Keratinocyte (primary cell): ENCODE data around the gene KDM1B. TPM values are rescaled to one million over a fixed set of nuclear protein-coding genes. Genes with fewer than 3 reads are reported as not detected.
"Not testable (repeated sequence)": the region's sequence is repeated elsewhere in the genome, so short reads cannot be mapped to it uniquely, and the experiment has no call there.

ENCODE experiments used
- DNase-seq: peaks from one replicate; pipeline ENCODE4 v3.0.0-alpha.2; 2011; ENCODE audit warnings: low read depth, missing footprints, low spot score
- FAIRE-seq: peaks from 2 replicates; lab custom pipeline; 2011; peaks lifted over from hg19 to GRCh38; lab: Jason Lieb, UNC
- H2AFZ ChIP-seq: 2 replicates; pipeline ENCODE4 v1.6.0; 2012; ENCODE audit warnings: low read length, control low read depth, inconsistent platforms; ENCODE audit not compliant: control insufficient read depth
- H3K27ac ChIP-seq: 2 replicates; pipeline ENCODE4 v1.5.1; 2011; ENCODE audit warnings: low read length; ENCODE audit not compliant: control insufficient read depth, insufficient read depth
- H3K27me3 ChIP-seq: 3 replicates; pipeline ENCODE4 v1.6.0; 2011; ENCODE audit warnings: low read length; ENCODE audit not compliant: control insufficient read depth, insufficient read depth; ENCODE audit errors: extremely low read depth
- H3K36me3 ChIP-seq, 2 experiments: 2 replicates in 1 of 2; 3 replicates in 1 of 2; pipeline ENCODE4 v1.5.1; 2011; ENCODE audit warnings: low read length in 2 of 2, mild to moderate bottlenecking in 1 of 2; ENCODE audit not compliant: control insufficient read depth in 2 of 2, insufficient read depth in 2 of 2; ENCODE audit errors: extremely low read depth in 1 of 2
- H3K4me1 ChIP-seq: 3 replicates; pipeline ENCODE4 v1.5.1; 2011; ENCODE audit warnings: low read length; ENCODE audit not compliant: control insufficient read depth, insufficient read depth; ENCODE audit errors: extremely low read depth
- H3K4me2 ChIP-seq: 3 replicates; pipeline ENCODE4 v1.6.0; 2011; ENCODE audit warnings: low read depth, low read length; ENCODE audit not compliant: control insufficient read depth, insufficient read depth; ENCODE audit errors: extremely low read depth
- H3K4me3 ChIP-seq, 3 experiments: fragments of 200-600 bp in 1 of 3; sonication (generic) in 1 of 3; 2 replicates in 2 of 3; 3 replicates in 1 of 3; pipeline ENCODE4 v1.5.1; 2011 to 2016; ENCODE audit warnings: low read length in 3 of 3, mild to moderate bottlenecking in 3 of 3, control low read depth in 2 of 3, inconsistent platforms in 1 of 3, low read depth in 1 of 3, mixed read lengths in 1 of 3, mixed run types in 1 of 3, moderate library complexity in 1 of 3; ENCODE audit not compliant: control insufficient read depth in 2 of 3, insufficient read depth in 2 of 3; ENCODE audit errors: extremely low read depth in 1 of 3
- H3K79me2 ChIP-seq: 2 replicates; pipeline ENCODE4 v1.6.0; 2012; ENCODE audit warnings: low read length; ENCODE audit not compliant: control insufficient read depth, insufficient read depth
- H3K9ac ChIP-seq: 3 replicates; pipeline ENCODE4 v1.6.0; 2011; ENCODE audit warnings: low read length; ENCODE audit not compliant: control insufficient read depth, insufficient read depth; ENCODE audit errors: extremely low read depth
- H3K9me1 ChIP-seq: 3 replicates; pipeline ENCODE4 v1.6.0; 2011; ENCODE audit warnings: low read length; ENCODE audit not compliant: control insufficient read depth, insufficient read depth; ENCODE audit errors: extremely low read depth
- H3K9me3 ChIP-seq: 2 replicates; pipeline ENCODE4 v1.5.1; 2012; ENCODE audit warnings: low read depth, low read length; ENCODE audit not compliant: control insufficient read depth
- H4K20me1 ChIP-seq: 3 replicates; pipeline ENCODE4 v1.6.0; 2011; ENCODE audit warnings: low read length; ENCODE audit not compliant: control insufficient read depth, insufficient read depth; ENCODE audit errors: extremely low read depth
- EZH2 ChIP-seq: IDR thresholded peaks from one replicate; pipeline ENCODE4 v1.6.1; 2012; ENCODE audit warnings: inconsistent platforms, mild to moderate bottlenecking, low read length, moderate library complexity
- dilution Hi-C: fragments of 300-500 bp; cut with MboI; formaldehyde crosslinking; loops from one replicate; pipeline ENCODE4 v1.7.0; 2020; ENCODE audit warnings: low sequenced_read_pairs; ENCODE audit not compliant: extremely low pct_ligation_motif_present
- polyA plus RNA-seq, 5 experiments: library from polyadenylated mRNA; depleted of rRNA in 3 of 5; stranded (reverse) in 3 of 5; stranded (forward) in 1 of 5; unstranded in 1 of 5; fragments of >200 nt; gene quantifications; 1 replicate in 1 of 5; 2 replicates in 3 of 5; 3 replicates in 1 of 5; pipeline versions ENCODE4 v1.2.1 to v1.2.3, GENCODE V29; 2011 to 2012; ENCODE audit warnings: missing spikeins in 2 of 5, low read depth in 1 of 5, low replicate concordance in 1 of 5
- TF ChIP-seq, protein P1 (sequence below), 3 experiments: IDR thresholded peaks in 1 of 3; conservative IDR thresholded peaks in 1 of 3; optimal IDR thresholded peaks in 1 of 3; 2 replicates in 2 of 3; 3 replicates in 1 of 3; pipeline versions ENCODE3 to v1.5.1; 2011; ENCODE audit warnings: low read length in 3 of 3, mild to moderate bottlenecking in 3 of 3, moderate library complexity in 2 of 3, control low read depth in 1 of 3, inconsistent platforms in 1 of 3; ENCODE audit not compliant: insufficient read depth in 2 of 3; ENCODE audit errors: extremely low read depth in 1 of 3

The KDM1B gene
- polyA plus RNA-seq, 1 donor (not counting 4 experiments of a cell fraction or from before 2014, with no cell fraction given): 32.7 TPM

- dilution Hi-C loops: no loop called here
- Histone ChIP-seq H3K27ac (no peak overlapping the region), H3K9me1 (no peaks in the 10 kb centered on the region), H4K20me1 (no peaks in the 10 kb centered on the region), H3K9me3 (no peaks in the 10 kb centered on the region), H3K36me3 (peaks cover 0 to 9% of the 10 kb centered on the region in 2 experiments), H3K4me1 (no peaks in the 10 kb centered on the region), H3K79me2 (no peaks in the 10 kb centered on the region), H3K9ac (no peak overlapping the region), H2AFZ (no peak overlapping the region), H3K4me2 (no peak overlapping the region), H3K27me3 (no peaks in the 10 kb centered on the region), H3K4me3 (no peak overlapping the region)
- TF ChIP-seq, protein P1, sequence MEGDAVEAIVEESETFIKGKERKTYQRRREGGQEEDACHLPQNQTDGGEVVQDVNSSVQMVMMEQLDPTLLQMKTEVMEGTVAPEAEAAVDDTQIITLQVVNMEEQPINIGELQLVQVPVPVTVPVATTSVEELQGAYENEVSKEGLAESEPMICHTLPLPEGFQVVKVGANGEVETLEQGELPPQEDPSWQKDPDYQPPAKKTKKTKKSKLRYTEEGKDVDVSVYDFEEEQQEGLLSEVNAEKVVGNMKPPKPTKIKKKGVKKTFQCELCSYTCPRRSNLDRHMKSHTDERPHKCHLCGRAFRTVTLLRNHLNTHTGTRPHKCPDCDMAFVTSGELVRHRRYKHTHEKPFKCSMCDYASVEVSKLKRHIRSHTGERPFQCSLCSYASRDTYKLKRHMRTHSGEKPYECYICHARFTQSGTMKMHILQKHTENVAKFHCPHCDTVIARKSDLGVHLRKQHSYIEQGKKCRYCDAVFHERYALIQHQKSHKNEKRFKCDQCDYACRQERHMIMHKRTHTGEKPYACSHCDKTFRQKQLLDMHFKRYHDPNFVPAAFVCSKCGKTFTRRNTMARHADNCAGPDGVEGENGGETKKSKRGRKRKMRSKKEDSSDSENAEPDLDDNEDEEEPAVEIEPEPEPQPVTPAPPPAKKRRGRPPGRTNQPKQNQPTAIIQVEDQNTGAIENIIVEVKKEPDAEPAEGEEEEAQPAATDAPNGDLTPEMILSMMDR (optimal IDR thresholded peaks at IDR 0.05 in 1 of 3, IDR thresholded peaks at IDR 0.05 in 1 of 3, conservative IDR thresholded peaks at IDR 0.05 in 1 of 3; ENCODE audit: extremely low read depth in 1 of 3, insufficient read depth in 2 of 3, low read length in 3 of 3): no peak
- TF ChIP-seq EZH2: no peak
- FAIRE-seq (no peak), DNase-seq (no peak)
Measured at GRCh38 chr6:18171871-18172270, 16.6 kb downstream of the KDM1B start.

DNA sequence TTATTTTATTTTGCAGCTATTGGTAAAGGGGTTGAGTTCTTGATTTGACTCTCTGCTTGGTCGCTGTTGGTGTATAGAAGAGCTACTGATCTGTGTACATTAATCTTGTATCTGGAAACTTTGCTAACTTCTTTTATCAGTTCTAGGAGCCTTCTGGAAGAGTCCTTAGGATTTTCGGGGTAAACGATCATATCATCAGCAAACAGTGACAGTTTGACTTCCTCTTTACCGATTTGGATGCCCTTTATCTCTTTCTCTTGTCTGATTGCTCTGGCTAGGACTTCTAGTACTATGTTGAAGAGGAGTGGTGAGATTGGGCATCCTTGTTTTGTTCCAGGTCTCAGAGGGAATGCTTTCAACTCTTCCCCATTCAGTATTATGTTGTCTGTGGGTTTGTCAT is 21.0 kb downstream of the KDM1B start:
- H3K36me3 ChIP-seq, H3K9ac ChIP-seq, H3K27ac ChIP-seq, FAIRE-seq, H3K4me3 ChIP-seq, H2AFZ ChIP-seq, DNase-seq, H3K4me1 ChIP-seq, H3K27me3 ChIP-seq, H3K9me1 ChIP-seq, H3K9me3 ChIP-seq, H3K4me2 ChIP-seq, dilution Hi-C loops, H4K20me1 ChIP-seq, H3K79me2 ChIP-seq: not testable (repeated sequence)

- Histone ChIP-seq H3K4me2 (no peak overlapping the region), H4K20me1 (no peaks in the 10 kb centered on the region), H3K9me3 (no peaks in the 10 kb centered on the region), H3K9me1 (no peaks in the 10 kb centered on the region), H3K27me3 (no peaks in the 10 kb centered on the region), H2AFZ (no peak overlapping the region), H3K27ac (no peak overlapping the region), H3K4me1 (no peaks in the 10 kb centered on the region), H3K4me3 (no peak overlapping the region), H3K9ac (no peak overlapping the region), H3K79me2 (no peaks in the 10 kb centered on the region), H3K36me3 (peaks cover 0 to 2% of the 10 kb centered on the region in 2 experiments)
- dilution Hi-C loops: no loop called here
- DNase-seq (no peak), FAIRE-seq (no peak)
- no peak for TF ChIP-seq EZH2
- TF ChIP-seq, protein P1 (optimal IDR thresholded peaks at IDR 0.05 in 1 of 3, IDR thresholded peaks at IDR 0.05 in 1 of 3, conservative IDR thresholded peaks at IDR 0.05 in 1 of 3; ENCODE audit: extremely low read depth in 1 of 3, insufficient read depth in 2 of 3, low read length in 3 of 3): no peak
Measured at GRCh38 chr6:18177286-18177965, 22.2 kb downstream of the KDM1B start.
